ENCODE results near the gene SPATA2L. TPM values are rescaled to one million over a fixed set of nuclear protein-coding genes. Genes with fewer than 3 reads are reported as not detected.

Gene SPATA2L
- total and polyA plus RNA-seq, 2 of the 8 experiments (the other 6 are each of a cell fraction or from before 2014, with no cell fraction given), result 9.3 to 12.5 TPM

- TF ChIP-seq NANOG (IDR thresholded peaks at IDR 0.05; ENCODE audit: insufficient read depth, low read depth, low read length, poor library complexity, severe bottlenecking) (no peak), SRF (IDR thresholded peaks at IDR 0.05; ENCODE audit: low read depth, low read length) (no peak), TBP (IDR thresholded peaks at IDR 0.05; ENCODE audit: low read depth, low read length) (no peak), TAF7 (optimal IDR thresholded peaks at IDR 0.05; ENCODE audit: borderline replicate concordance, low read depth, low read length) (no peak), TAF1 (IDR thresholded peaks at IDR 0.05; ENCODE audit: low read depth, low read length) (no peak), TCF12 (IDR thresholded peaks at IDR 0.05; ENCODE audit: low read depth, low read length) (no peak), SP4 (IDR thresholded peaks at IDR 0.05; ENCODE audit: low read length) (no peak)
Observed at GRCh38 chr16:89668790-89669158, 32.7 kb downstream of the SPATA2L start (continued).

Data from H1 (cell line).